ENCODE results near the gene RAB3GAP2.
"Not testable (repeated sequence)": the region's sequence is repeated elsewhere in the genome, so short reads cannot be mapped to it uniquely, and the experiment has no call there.

The RAB3GAP2 gene

GRCh38 chr1:220316305-220316704, 44.1 kb upstream of the RAB3GAP2 start:
- TF ChIP-seq, protein P1, sequence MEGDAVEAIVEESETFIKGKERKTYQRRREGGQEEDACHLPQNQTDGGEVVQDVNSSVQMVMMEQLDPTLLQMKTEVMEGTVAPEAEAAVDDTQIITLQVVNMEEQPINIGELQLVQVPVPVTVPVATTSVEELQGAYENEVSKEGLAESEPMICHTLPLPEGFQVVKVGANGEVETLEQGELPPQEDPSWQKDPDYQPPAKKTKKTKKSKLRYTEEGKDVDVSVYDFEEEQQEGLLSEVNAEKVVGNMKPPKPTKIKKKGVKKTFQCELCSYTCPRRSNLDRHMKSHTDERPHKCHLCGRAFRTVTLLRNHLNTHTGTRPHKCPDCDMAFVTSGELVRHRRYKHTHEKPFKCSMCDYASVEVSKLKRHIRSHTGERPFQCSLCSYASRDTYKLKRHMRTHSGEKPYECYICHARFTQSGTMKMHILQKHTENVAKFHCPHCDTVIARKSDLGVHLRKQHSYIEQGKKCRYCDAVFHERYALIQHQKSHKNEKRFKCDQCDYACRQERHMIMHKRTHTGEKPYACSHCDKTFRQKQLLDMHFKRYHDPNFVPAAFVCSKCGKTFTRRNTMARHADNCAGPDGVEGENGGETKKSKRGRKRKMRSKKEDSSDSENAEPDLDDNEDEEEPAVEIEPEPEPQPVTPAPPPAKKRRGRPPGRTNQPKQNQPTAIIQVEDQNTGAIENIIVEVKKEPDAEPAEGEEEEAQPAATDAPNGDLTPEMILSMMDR (IDR thresholded peaks at IDR 0.05; ENCODE audit: poor library complexity, severe bottlenecking): no peak
- H3K4me1 ChIP-seq (ENCODE audit: insufficient read depth, poor library complexity, severe bottlenecking): no peaks in the 10 kb centered on the region
- H3K36me3 ChIP-seq (ENCODE audit: low read depth): no peaks in the 10 kb centered on the region
- H3K9me3 ChIP-seq (ENCODE audit: severe bottlenecking): no peaks in the 10 kb centered on the region
- no peak overlapping the region for H3K27ac ChIP-seq (ENCODE audit: poor library complexity, severe bottlenecking)
- ATAC-seq (ENCODE audit: low read depth): no peak
- no peak for DNase-seq (ENCODE audit: low spot score)
- no peak overlapping the region for H3K4me3 ChIP-seq (ENCODE audit: severe bottlenecking)
- H3K27me3 ChIP-seq (ENCODE audit: insufficient read depth, poor library complexity, severe bottlenecking): no peaks in the 10 kb centered on the region

GRCh38 chr1:220315070-220315839, 43.0 kb upstream of the RAB3GAP2 start:
- ATAC-seq (ENCODE audit: low read depth) (no peak), DNase-seq (ENCODE audit: low spot score) (no peak)
- Histone ChIP-seq H3K27ac (ENCODE audit: poor library complexity, severe bottlenecking) (no peak overlapping the region), H3K27me3 (ENCODE audit: insufficient read depth, poor library complexity, severe bottlenecking) (no peaks in the 10 kb centered on the region), H3K4me1 (ENCODE audit: insufficient read depth, poor library complexity, severe bottlenecking) (no peaks in the 10 kb centered on the region), H3K36me3 (ENCODE audit: low read depth) (no peaks in the 10 kb centered on the region), H3K9me3 (ENCODE audit: severe bottlenecking) (no peaks in the 10 kb centered on the region), H3K4me3 (ENCODE audit: severe bottlenecking) (no peak overlapping the region)
- TF ChIP-seq, protein P1 (IDR thresholded peaks at IDR 0.05; ENCODE audit: poor library complexity, severe bottlenecking): no peak

DNA sequence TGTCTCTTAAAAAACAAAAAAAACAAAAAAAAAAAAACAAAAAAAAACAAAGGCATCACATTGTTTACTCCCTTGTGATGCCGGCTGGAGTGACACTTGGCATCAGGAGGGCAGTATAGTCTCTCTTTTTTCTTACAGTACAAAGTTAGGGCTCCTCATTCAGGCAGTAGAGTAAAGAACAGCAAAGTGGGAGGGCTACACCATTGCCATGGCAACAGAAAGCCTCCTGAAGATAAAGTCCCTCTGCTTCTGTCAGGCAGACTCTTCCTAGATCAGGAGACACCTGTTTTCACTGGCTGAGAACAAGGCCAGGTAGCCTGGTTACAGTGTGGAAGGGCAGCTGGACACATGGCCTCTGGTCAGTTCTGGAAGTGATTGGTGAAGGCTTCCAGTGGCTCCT, 41.3 kb upstream of the RAB3GAP2 start:
- Histone ChIP-seq H3K4me1 (ENCODE audit: insufficient read depth, poor library complexity, severe bottlenecking) (no peaks in the 10 kb centered on the region), H3K4me3 (ENCODE audit: severe bottlenecking) (no peak overlapping the region), H3K27ac (ENCODE audit: poor library complexity, severe bottlenecking) (no peak overlapping the region), H3K9me3 (ENCODE audit: severe bottlenecking) (no peaks in the 10 kb centered on the region), H3K27me3 (ENCODE audit: insufficient read depth, poor library complexity, severe bottlenecking) (no peaks in the 10 kb centered on the region), H3K36me3 (ENCODE audit: low read depth) (no peaks in the 10 kb centered on the region)
- TF ChIP-seq, protein P1 (IDR thresholded peaks at IDR 0.05; ENCODE audit: poor library complexity, severe bottlenecking): no peak
- DNase-seq (ENCODE audit: low spot score): no peak
- ATAC-seq (ENCODE audit: low read depth): no peak

- H3K4me1 ChIP-seq (ENCODE audit: insufficient read depth, poor library complexity, severe bottlenecking); H3K27ac ChIP-seq (ENCODE audit: poor library complexity, severe bottlenecking); H3K9me3 ChIP-seq (ENCODE audit: severe bottlenecking); H3K36me3 ChIP-seq (ENCODE audit: low read depth); ATAC-seq (ENCODE audit: low read depth); H3K27me3 ChIP-seq (ENCODE audit: insufficient read depth, poor library complexity, severe bottlenecking); DNase-seq (ENCODE audit: low spot score); H3K4me3 ChIP-seq (ENCODE audit: severe bottlenecking): not testable (repeated sequence)
Observed at GRCh38 chr1:220310147-220310546, 37.9 kb upstream of the RAB3GAP2 start.

GRCh38 chr1:220307607-220308006, 35.4 kb upstream of the RAB3GAP2 start:
- H3K27me3 ChIP-seq (ENCODE audit: insufficient read depth, poor library complexity, severe bottlenecking): no peaks in the 10 kb centered on the region
- H3K4me3 ChIP-seq (ENCODE audit: severe bottlenecking): no peak overlapping the region
- H3K4me1 ChIP-seq (ENCODE audit: insufficient read depth, poor library complexity, severe bottlenecking): no peaks in the 10 kb centered on the region
- no peak for ATAC-seq (ENCODE audit: low read depth)
- DNase-seq (ENCODE audit: low spot score): no peak
- no peaks in the 10 kb centered on the region for H3K36me3 ChIP-seq (ENCODE audit: low read depth)
- TF ChIP-seq, protein P1 (IDR thresholded peaks at IDR 0.05; ENCODE audit: poor library complexity, severe bottlenecking): no peak
- H3K27ac ChIP-seq (ENCODE audit: poor library complexity, severe bottlenecking): no peak overlapping the region
- H3K9me3 ChIP-seq (ENCODE audit: severe bottlenecking): no peaks in the 10 kb centered on the region

Measured in RWPE2 (cell line).